GM19468 (cell line): ENCODE results near the gene TP53I13.
"Not testable (repeated sequence)": the region's sequence is repeated elsewhere in the genome, so short reads cannot be mapped to it uniquely, and the experiment has no call there.

Source experiments
- ATAC-seq: cut with Tn5 transposase; IDR thresholded peaks from one replicate; pipeline ENCODE4 v1.9.1; 2021; ENCODE audit warnings: mild to moderate bottlenecking, moderate library complexity, moderate number of reproducible peaks; ENCODE audit not compliant: unreplicated experiment; ENCODE audit errors: extremely low read depth

TP53I13 gene, protein sequence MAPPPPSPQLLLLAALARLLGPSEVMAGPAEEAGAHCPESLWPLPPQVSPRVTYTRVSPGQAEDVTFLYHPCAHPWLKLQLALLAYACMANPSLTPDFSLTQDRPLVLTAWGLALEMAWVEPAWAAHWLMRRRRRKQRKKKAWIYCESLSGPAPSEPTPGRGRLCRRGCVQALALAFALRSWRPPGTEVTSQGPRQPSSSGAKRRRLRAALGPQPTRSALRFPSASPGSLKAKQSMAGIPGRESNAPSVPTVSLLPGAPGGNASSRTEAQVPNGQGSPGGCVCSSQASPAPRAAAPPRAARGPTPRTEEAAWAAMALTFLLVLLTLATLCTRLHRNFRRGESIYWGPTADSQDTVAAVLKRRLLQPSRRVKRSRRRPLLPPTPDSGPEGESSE

DNA sequence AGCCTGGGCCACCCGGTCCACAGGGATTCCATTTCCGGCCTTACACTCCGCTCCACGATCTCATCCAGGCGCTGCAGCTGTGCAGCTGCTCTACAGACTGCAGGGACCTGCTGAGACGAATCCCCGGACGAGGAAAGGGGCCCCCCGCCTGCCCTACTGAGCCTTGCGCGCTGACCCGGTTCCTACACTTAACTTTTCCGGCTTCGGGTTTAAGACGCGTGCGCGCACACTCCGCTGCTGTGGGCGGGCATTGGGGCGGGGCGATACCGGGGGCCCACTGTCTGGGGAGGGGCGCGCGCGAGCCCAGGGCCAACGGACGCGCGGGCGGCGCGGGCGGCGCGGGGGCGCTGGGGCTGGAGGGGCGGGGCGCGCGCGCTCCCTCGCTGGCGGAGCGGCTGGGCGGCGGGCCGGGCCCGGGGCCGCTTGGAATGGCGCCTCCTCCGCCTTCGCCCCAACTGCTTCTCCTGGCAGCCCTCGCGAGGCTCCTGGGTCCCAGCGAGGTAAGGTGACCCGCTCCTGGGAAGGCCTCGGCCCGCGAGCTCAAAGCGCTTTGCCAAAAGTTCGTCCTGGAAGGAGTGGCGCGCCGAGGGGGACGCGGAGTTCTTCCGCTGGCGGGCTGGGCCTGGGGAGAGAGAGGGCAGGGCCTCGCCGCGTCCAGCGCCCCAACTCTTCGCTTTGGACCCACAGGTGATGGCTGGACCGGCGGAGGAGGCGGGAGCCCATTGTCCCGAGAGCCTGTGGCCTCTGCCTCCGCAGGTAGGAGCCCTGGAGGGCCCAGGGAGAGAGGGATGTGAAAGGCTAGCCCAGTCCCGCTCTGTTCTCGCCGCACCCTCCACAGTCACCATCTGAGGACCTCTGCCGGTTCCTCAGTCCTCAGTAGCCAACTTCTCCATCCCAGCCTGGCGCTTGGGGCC lies at the start of gene TP53I13:
Gene TP53I13 (plus strand): TSS at position 371 of the 914 bp plus-strand sequence. CDS start 58 bp downstream, at position 429.
- no peak for ATAC-seq

DNA sequence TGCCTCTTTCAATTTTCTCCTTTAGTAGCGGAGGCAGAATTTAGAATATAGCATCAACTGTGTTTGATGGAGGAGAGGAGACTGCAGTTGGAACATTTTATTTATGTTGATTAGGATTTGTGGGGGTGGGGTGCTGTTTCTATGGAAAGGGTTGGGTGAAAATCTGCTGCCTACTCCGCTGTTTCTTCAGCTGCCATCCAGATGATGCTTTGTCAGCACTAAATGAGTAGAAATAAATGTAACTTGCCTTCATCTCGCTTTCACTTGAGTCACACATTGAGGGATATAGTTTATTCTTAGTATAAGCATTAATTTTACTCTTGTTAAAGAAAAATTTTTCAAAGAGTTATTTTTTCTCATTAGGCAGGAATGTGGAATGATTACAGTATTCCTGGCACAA lies 43.8 kb upstream of the TP53I13 start:
- no peak for ATAC-seq

DNA sequence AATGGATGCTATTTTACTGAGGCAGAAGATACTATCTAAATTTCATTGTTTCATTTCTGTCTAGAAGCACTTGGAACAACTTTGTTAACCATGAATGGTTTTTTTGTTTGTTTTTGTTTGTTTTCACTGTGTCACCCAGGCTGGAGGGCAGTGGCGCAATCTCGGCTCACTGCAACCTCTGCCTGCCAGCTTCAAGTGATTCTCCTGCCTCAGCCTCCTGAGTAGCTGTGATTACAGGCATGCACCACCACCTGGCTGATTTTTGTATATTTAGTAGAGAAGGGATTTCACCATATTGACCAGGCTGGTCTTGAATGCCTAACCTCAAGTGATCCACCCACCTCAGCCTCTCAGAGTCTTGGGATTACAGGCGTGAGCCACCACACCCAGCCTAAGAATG lies 42.2 kb upstream of the TP53I13 start:
- no peak for ATAC-seq

DNA sequence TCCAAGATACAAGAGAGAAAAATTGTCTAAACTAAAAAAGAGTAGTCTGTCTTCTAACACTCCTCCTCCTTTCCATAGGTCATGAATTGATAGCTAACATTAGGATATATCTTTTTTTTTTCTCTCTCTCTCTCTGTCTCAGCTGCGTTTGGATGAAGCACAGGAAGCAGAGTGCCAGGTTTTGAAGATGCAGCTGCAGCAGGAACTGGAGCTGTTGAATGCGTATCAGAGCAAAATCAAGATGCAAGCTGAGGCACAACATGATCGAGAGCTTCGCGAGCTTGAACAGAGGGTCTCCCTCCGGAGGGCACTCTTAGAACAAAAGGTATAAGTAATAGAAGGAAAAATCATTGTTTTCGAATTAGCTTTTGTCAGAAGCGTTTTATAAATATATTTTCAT lies 34.5 kb upstream of the TP53I13 start:
- no peak for ATAC-seq

DNA sequence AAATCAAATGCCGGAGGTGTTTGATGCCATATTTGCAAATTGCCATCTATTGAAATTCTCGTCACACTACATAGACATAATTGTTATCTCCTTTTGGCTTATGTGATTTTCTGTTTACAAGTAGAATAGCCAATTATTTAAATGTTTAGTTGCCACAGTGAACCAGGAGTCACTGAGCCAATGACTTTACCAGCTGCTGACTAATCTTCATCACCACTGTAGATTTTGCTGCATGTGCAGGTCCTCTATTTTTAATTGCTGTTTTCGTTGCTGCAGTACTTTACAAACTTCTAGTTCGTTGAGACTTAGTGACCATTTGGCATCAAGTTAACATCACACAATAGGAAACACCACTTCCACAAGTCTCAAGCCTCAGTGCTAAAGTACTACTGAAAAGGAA lies 24.4 kb upstream of the TP53I13 start:
- no peak for ATAC-seq

DNA sequence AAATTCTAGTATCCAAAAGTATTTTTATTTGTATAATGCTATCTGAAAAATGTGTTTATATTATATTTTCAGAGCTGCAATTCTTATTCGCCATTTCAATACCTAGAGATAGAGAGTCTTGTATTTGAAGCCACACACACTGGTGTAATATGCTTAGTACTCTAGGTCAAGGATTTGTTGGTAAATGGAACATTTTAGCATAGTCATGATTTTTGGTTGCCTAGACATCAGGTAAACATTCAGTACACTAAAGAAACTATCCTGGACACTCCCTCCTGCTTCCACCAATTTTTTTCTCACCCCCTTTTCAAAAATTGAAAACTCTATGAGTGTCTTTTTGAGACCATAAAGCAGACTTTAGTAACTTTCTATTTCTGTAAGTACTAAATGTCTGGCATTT lies 22.4 kb upstream of the TP53I13 start:
- no peak for ATAC-seq

DNA sequence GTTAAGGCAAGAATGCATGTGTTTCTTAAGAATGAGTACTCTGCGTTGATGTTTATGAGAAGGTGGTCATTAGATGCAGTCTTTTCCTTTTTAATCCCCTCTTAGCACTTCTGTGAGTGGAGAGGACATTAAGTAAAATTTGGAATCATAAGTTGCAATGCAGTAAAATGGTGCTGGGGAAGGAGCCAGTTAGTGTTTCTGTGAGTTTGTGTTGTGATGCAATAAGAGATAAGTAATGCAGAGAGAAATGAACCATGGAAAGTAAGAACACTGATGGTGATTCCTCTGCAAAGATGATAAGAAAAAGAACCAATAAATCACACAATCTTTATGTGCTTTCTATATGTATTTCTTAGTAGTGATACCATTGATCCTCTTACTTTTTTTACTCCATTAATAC lies 21.7 kb upstream of the TP53I13 start:
- no peak for ATAC-seq

DNA sequence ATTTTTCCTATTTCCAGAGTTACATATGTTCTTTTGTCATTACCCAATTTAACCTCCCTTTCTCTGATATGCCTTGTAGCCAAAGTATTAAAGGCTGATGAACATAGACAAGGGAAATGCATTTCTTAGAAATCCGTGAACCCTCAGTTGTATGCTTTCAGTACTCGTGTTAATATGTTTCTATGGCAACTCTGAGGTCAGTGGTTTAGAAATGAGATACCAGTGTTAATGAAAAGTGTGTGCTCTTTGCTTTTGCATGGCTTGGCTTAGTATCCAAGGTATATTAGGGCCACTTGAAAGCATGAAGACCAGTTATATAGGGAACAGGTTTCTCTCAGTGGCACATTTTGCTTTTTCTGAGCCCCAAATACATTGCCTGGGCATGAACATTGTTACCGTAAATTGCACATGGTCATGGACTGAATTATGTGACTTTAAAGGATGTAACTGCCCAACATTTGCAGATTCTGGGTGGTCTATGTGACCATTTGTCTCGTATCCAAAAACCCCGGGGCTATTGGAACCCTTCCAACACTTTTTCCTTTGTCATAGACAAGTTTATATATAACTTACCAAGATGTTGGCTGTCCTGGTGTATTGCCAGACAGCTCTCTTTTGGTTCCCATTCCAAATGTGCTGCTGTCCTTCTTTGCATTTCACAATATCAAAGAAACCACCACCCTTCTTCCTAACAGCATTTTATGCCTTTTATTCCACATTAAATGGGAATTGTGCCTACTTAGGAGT lies 19.2 kb upstream of the TP53I13 start:
- ATAC-seq, result no peak

DNA sequence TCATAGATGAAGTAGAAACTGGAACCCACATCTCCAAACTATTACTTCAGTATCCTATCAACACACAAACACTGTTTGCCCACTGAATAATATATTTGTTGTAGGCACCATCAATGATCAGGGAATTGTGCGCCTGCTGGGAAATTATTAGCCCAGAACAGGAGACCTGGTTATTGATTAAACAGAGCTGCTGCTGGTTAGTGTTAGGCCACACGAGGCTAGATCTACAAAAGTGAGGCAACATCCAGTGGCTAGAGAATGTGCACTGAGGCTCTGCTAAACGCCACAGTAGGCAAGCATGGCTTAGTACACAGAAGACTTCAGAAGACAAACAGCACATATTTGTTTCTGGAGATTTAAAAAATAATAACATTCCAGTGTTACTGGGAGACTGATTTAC lies 12.7 kb upstream of the TP53I13 start:
- ATAC-seq, result no peak

DNA sequence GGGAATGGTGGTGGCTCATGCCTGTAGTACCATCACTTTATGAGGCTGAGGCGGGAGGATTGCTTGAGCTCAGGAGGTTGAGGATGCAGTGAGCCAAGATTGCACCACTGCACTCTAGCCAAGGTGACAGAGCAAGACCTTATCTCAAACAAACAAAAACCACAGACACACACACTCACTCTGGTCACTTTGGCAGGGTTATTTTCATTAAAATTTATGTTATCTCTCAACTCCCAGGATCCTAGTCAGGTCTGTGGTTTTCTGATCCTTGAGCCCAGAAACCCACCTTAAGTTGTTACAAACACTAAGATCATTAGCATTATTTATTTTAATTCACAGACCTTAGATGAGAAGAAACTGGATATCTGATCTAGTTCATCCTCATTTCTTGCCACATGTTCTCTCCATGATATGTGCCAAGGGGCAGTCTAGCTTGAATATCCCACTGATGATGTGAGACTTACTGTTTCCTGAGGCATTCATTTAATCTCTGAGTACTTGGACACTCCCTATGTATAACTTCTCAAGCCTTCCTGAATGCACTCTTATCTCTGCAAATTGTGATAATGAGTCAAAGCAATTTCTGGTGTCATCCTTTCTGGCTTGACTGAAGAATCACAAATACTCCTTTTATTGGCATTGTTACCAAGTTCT lies 11.3 kb upstream of the TP53I13 start:
- no peak for ATAC-seq

DNA sequence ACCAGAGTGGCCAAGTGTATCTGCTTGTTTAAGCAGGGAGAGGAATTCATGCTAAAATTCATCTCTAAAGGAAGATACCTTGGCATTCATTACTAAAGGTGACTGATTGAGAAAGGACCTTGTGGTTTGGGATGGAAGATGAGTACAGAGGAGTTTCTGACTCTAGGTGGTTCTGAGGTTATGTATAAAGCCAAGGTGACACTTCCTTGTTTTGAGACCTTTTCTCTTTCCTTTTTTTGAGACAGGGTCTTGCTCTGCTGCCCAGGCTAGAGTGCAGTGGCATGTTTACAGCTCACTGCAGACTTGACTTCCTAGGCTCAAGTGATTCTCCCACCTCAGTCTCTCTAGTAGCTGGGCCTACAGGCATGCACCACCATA lies 10.8 kb upstream of the TP53I13 start:
- no peak for ATAC-seq

DNA sequence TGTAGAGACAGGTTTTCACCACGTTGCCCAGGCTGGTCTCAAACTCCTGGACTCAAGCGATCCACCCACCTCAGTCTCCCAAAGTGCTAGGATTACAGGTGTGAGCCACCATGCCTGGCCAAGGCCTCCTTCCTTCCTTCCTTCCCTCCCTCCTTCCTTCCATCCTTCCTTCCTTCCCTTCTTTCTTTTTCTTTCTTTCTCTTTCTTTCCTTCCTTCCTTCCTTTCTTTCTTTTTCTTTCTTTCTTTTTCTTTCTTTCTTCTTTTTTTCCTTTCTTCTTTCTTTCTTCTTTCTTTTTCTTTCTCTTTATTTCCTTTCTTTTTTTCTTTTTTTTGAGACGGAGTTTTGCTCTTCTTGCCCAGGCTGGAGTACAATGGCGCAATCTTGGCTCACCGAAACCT lies 10.4 kb upstream of the TP53I13 start:
- ATAC-seq, result not testable (repeated sequence)

DNA sequence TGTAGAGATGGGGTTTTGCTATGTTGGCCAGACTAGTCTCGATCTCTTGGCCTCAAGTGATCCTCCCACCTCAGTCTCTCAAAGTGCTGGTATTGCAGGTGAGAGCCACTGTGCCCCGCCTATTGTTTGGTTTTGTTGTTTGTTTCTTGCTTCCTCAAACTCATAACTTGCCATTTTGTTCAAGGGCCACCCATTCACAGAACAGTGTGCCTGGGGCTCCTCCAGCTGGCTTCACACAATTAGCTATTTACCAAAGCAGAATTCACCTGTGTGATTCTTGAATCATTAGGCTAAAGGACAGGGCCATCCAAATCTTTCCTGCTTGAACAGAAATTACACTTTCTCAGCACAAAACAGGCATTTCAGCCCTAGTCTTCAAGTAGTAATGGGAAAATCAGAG lies 8.9 kb upstream of the TP53I13 start:
- no peak for ATAC-seq

DNA sequence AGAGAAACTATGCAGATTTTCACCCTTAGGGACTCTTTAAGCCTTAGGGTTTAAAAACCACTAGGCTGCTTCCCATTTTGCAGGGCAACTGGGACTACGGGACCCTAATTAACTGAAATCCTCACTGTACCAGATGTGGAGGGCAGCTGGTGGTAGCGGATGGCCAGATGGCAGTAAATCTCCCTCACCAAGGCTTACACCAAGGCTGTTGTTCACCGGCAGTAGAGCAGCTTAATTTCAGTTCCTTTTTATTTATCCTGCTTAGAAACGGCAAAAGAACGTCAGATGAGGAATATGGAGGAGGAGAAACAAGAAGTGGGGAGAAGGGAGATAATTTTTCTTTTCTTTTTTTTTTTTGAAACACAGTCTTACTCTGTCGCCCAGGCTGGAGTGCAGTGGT lies 8.2 kb upstream of the TP53I13 start:
- ATAC-seq, result no peak

DNA sequence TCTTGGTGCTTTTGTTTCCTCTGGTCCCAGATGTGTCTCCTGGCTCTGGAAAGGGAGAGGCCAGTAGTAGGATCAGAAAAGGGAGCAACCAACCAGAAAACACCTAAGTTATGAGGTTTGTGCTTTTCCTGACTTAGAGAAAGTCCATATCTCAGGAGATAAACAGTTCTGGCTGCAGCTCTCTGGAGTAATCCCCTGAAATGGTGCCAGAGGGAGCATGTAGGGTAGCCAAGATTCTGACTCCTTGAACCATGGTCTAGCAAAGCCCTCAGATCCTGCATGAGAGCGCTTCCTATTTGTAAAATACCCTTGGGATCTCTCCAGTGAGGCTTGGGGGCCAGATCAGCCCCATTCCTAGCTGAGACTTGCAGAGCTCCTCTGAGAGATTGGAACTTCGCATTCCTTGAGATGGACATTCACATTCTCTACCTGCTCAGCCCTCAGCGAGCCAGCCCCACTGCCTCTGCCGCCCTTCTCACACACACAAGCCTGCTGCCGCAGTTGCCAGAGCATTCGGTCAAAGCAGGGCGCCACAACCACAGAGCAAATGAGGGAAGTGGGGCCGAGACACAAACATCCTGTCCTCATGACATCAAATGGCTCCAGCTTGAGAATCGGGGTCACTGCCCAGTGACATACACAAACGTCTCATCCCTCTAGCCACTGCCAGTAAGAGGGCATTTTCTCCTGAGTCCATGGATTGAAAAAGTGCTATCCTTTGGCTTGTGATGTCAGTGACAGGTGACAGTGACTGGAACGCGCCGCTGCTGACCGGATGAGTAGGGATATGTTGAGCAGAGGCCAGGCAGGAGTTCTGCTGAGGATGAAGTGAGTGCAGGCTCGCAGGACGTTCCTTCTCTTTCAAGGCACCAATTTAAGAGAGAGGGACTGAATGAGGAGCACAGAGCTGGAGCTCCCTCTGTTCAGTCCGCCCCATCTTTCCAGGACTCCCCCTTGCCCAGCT lies 6.7 kb upstream of the TP53I13 start:
- ATAC-seq, result no peak

DNA sequence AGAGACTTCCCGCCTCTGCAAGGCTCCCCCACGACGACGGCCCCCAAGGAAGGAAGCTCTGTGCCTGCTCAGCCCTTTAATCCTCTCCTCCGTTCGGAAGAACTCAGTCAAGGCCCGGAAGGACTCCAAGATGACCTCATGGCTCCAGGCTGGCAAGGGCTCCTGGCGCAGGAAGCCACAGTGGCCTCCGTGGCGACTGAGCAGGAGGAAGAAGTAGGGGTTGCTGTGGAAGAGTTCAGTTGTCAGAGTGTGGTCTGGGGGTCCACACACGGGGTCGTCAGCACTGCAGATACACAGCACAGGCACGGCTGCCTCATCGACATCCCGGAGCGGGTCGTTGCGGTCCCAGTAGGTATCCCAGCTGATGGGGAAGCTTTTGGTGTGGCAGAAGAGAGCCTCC lies 5.9 kb upstream of the TP53I13 start:
- no peak for ATAC-seq

DNA sequence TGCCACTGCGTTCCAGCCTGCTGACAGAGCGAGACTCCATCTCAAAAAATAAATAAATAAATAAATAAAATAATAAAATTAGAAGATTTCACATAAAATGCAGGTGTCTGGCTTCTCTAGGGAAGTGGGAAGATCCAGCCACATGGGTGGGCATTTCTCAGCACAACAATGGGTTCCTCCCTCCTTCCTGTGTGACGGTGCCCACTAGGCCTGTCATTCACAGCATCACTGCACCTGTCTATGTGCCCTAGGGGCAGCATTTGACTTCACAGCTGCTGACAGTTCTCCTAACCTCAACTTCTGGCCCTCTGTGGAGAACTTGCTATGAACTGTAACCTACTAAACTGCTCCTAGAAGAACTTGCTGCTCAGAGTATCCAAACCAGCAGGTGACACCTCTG lies 4.7 kb upstream of the TP53I13 start:
- ATAC-seq, result no peak

DNA sequence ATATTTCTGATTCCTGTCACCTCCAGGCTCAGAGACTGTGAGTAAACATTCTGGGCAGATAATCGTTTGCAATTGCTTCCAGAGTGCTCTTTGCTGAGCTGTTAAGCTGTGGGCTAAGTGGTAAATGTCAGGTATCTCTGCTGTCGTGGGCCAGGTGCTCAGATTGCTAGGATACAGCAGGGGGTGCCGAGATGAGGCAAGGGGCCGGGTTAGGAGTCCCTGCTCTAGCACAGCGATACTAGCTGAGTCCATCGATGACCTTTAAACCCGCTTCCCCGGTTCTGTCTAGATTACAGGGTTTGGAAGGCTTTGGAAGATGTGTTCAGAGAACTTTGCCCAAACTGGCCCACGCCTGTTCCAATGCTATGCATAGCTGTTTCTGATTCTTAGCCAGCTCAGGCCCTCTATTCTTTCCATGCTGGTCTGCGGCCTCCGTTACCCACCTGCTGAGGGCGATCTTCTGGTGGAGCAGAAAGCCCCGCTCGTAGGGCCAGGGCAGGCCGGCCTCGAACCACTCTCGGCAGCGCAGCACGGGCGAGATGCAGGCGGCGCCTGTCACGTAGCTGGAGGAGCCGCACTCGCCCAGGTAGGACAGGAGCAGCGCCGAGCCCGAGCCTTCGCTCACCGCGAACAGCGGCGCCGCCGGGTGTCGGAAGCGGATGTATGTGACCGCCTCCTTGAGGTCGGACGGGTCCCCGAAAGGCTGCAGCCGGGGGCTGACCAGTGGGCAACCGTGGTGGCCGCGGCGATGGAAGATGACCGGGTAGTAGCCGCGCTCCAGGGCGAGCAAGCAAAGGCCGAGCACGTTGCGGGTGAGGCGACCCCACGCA lies 2.6 kb upstream of the TP53I13 start:
- no peak for ATAC-seq
